NCI-H187 treated with DMSO at 0.1 percent for 48 hours (cell line): Measurements from ENCODE around the gene DOCK1.

Experiments
- DNase-seq: peaks from one replicate; lab custom pipeline; 2025; lab: John Stamatoyannopoulos, UW

DOCK1 gene

GRCh38 chr10:126955396-126955795 is 50.2 kb downstream of the DOCK1 start:
- DNase-seq, result no peak

GRCh38 chr10:126955934-126956711 is 50.9 kb downstream of the DOCK1 start:
- DNase-seq, result no peak

GRCh38 chr10:126956712-126957108 is 51.5 kb downstream of the DOCK1 start:
- DNase-seq, result no peak

- no peak for DNase-seq
Measured at GRCh38 chr10:126957111-126957510, 51.9 kb downstream of the DOCK1 start.

- no peak for DNase-seq
Measured at GRCh38 chr10:126959431-126959830, 54.2 kb downstream of the DOCK1 start.

- DNase-seq, result no peak
Measured at GRCh38 chr10:126959906-126960685, 54.9 kb downstream of the DOCK1 start.

- no peak for DNase-seq
Measured at GRCh38 chr10:126963354-126963753, 58.1 kb downstream of the DOCK1 start.

GRCh38 chr10:126964190-126964589 is 59.0 kb downstream of the DOCK1 start:
- DNase-seq, result no peak

- no peak for DNase-seq
Measured at GRCh38 chr10:126966938-126967337, 61.7 kb downstream of the DOCK1 start.

- no peak for DNase-seq
Measured at GRCh38 chr10:126969310-126969709, 64.1 kb downstream of the DOCK1 start.

- DNase-seq, result no peak
Measured at GRCh38 chr10:126972635-126973414, 67.6 kb downstream of the DOCK1 start.

- DNase-seq, result no peak
Measured at GRCh38 chr10:126975221-126975620, 70.0 kb downstream of the DOCK1 start.

GRCh38 chr10:126977216-126977615 is 72.0 kb downstream of the DOCK1 start:
- DNase-seq, result no peak

GRCh38 chr10:126979311-126979710 is 74.1 kb downstream of the DOCK1 start:
- DNase-seq, result no peak

- no peak for DNase-seq
Measured at GRCh38 chr10:126993208-126993607, 88.0 kb downstream of the DOCK1 start.

- DNase-seq, result no peak
Measured at GRCh38 chr10:126997801-126998590, 92.8 kb downstream of the DOCK1 start.

GRCh38 chr10:127000598-127000997 is 95.4 kb downstream of the DOCK1 start:
- DNase-seq, result no peak

GRCh38 chr10:127003032-127003685 is 97.9 kb downstream of the DOCK1 start:
- no peak for DNase-seq

GRCh38 chr10:127006453-127006852 is 101.2 kb downstream of the DOCK1 start:
- no peak for DNase-seq

GRCh38 chr10:127009366-127009765 is 104.1 kb downstream of the DOCK1 start:
- no peak for DNase-seq

GRCh38 chr10:127011174-127011573 is 105.9 kb downstream of the DOCK1 start:
- no peak for DNase-seq
